Keratinocyte (primary cell): ENCODE results near the gene MBD1.

Source experiments
- EZH2 ChIP-seq: IDR thresholded peaks from one replicate; pipeline ENCODE4 v1.6.1; 2012; ENCODE audit warnings: inconsistent platforms, mild to moderate bottlenecking, low read length, moderate library complexity
- TF ChIP-seq, protein P1 (sequence below), 3 experiments: IDR thresholded peaks in 1 of 3; conservative IDR thresholded peaks in 1 of 3; optimal IDR thresholded peaks in 1 of 3; 2 replicates in 2 of 3; 3 replicates in 1 of 3; pipeline versions ENCODE3 to v1.5.1; 2011; ENCODE audit warnings: low read length in 3 of 3, mild to moderate bottlenecking in 3 of 3, moderate library complexity in 2 of 3, control low read depth in 1 of 3, inconsistent platforms in 1 of 3; ENCODE audit not compliant: insufficient read depth in 2 of 3; ENCODE audit errors: extremely low read depth in 1 of 3

DNA sequence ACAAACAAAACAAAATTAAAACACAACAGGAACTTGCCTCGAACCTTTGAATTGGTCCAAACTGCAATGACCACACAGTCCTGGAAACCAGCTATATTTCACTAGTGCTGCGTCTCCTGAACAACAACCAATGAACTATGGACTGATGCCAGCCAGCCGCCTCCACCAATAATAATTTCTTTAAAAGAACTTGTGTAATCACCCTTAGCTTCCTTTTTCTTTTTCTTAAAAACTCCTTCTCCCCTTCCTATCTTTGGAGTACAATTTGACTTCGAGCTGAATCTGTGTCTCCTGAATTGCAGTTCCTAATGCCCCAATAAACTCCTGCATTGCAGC is 7.8 kb upstream of the MBD1 start:
- TF ChIP-seq, protein P1, sequence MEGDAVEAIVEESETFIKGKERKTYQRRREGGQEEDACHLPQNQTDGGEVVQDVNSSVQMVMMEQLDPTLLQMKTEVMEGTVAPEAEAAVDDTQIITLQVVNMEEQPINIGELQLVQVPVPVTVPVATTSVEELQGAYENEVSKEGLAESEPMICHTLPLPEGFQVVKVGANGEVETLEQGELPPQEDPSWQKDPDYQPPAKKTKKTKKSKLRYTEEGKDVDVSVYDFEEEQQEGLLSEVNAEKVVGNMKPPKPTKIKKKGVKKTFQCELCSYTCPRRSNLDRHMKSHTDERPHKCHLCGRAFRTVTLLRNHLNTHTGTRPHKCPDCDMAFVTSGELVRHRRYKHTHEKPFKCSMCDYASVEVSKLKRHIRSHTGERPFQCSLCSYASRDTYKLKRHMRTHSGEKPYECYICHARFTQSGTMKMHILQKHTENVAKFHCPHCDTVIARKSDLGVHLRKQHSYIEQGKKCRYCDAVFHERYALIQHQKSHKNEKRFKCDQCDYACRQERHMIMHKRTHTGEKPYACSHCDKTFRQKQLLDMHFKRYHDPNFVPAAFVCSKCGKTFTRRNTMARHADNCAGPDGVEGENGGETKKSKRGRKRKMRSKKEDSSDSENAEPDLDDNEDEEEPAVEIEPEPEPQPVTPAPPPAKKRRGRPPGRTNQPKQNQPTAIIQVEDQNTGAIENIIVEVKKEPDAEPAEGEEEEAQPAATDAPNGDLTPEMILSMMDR (optimal IDR thresholded peaks at IDR 0.05 in 1 of 3, IDR thresholded peaks at IDR 0.05 in 1 of 3, conservative IDR thresholded peaks at IDR 0.05 in 1 of 3; ENCODE audit: extremely low read depth in 1 of 3, insufficient read depth in 2 of 3, low read length in 3 of 3) = no peak
- no peak for TF ChIP-seq EZH2
